NCI-H524 treated with DMSO at 0.1 percent for 48 hours (cell line): Measurements from ENCODE around the gene SLC31A1.

ENCODE experiments used
- DNase-seq: peaks from one replicate; lab custom pipeline; 2025; lab: John Stamatoyannopoulos, UW

SLC31A1 gene

DNA sequence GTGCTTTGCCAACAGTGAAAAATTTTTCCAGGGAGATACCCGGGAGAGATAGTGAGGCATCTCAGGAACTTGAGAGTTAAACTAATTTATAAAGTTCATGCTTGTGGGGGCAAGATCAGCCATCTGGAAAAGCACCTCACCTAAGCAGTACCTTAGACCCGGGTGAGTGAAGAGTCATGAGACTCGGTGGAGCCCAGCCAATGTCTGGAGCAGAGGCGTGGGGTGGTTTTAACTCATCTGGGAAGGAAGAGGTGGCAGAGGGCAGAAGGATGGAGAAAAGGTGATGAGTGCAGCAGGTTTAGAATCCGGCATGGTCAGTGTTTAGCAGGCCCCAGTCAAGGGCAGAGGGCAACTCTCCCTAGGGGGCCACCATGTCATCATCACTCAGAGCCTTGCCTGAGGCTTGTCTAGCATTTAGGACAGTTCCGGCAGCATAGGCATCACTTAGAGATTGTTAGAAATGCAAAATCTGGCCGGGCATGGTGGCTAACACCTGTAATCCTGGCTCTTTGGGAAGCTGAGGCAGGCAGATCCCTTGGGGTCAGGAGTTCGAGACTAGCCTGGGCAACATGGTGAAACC is 86.1 kb downstream of the SLC31A1 start:
- DNase-seq = no peak

DNA sequence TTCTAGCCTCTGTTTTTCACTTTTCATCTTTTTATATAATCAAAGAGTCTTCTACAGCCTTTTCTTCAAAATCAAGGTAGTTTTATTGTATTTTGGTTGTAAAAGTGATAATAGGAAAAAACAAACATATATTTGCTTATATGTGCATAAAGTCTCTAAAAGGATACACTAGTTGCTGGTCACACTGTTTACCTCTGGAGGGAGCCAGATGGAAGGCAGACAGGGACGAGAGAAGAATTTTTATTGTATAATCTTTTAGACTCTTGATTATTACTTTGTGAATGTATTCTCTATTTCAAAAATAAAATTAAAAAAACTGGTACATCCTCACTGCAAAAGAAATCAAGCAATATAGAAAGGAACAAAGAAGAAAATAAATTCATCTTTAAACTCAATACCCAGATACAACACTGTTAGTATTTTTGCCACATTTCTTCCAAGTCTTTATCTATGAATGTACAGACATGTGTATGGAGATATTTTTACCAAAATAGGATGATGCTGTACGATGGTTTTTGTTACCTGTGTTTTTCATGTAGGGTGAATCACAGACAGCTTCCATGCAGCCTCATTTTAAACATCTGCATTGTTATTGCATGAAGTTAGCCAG is 88.0 kb downstream of the SLC31A1 start:
- no peak for DNase-seq

- DNase-seq = no peak
Observed at GRCh38 chr9:113310538-113310937, 89.2 kb downstream of the SLC31A1 start.

DNA sequence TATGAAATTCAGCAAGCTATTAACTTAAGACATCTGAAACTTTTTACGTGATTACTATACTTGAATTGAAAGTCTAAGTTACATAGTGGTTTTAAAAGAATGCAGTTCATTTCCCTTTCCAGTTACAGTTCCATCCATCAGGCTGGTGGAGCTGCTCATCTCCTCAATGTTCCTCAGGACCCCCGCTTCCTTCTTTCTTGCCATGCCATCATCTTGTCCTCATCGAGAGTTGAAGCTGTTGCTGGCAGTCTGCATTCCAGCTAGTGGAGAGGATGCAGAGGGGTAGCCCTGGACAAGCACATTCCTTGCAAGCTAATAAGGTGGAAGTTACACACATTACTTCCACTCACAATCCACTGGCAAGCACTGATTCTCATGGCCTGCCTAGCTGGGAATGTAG is 90.6 kb downstream of the SLC31A1 start:
- DNase-seq = no peak

- no peak for DNase-seq
Observed at GRCh38 chr9:113313261-113313660, 91.9 kb downstream of the SLC31A1 start.
